ENCODE measurements around the gene BACH2.
"Not testable (repeated sequence)": the region's sequence is repeated elsewhere in the genome, so short reads cannot be mapped to it uniquely, and the experiment has no call there.

The BACH2 gene

DNA sequence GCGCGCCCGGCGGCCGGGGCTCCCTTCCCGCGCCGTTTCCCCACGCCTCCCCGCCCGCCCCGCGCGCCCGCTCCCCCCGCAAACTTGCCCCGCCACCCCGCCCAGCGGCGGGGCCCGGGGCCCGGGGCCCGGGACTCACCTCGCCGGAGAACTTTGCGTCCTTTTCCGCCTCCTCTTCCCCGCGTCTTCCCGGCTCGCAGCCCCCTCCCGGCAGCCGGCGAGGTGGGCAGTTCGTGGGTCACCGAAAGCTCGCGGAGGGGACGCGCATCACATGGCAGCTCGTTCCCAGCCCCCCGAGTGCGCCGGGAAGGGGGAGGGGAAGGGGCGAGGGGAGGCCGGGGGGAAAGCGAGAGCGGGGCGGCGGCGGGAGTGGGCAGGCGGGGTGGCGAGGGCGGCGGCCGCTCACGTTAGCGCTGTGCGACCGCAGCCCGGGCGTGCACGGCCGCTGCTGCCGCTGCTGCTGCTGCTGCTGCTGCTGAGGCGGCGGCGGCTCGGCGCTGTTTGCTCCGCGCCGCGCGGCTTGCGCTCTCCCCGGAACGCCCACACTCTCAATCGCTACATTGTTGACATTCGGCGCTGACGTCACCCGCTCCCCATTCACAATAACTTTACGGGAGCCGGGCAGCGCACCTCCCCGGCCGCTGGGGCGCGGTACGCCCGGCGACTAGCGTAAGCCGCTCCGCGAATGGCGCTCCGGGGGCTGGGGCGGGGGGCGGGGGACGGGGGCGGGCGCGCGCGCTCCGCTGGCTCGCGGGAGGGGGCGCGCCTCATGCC lies at the start of gene BACH2:
Gene BACH2 (minus strand): TSS at position 503 of the 774 bp plus-strand sequence. CDS start 287,999 bp downstream, outside the sequence.
- DNase-seq: no peak

DNA sequence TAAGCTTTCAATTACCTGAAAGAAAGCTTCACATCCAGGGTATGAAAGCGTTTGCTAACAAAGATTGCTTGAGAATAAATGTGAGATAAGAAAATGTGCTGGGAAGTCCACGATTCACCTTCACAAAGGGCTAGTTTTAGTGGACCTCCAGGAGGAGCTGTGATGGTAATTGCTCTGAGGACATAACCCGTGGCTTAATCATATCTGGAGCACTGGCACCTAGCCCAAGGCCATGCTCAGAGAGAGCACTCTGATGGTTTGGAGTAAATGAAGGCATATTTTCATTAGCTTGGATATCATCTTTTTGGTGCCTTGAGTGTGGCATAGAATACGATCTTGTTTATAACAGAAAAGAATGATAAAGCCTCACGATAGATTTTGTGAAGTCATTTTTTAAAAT lies 46.9 kb upstream of the BACH2 start:
- DNase-seq: no peak

DNA sequence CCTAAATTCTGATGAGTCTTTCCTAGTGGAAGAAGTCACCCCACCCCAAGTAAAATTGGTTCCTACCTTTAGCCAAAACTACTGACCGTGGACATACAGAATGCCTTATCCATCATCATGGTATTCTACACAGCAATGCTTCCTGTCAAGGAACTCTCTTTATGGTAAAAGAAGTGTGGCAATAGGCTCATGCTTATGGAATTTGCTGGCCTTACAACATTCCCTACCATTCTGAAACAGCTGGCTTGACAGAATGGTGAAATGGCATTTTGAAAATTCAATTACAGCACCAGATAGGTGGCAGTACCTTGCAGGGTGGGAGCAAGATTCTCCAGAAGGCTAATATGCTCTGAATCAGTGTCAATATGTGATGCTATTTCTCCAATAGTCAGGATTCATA lies 41.8 kb upstream of the BACH2 start:
- no peak for DNase-seq

DNA sequence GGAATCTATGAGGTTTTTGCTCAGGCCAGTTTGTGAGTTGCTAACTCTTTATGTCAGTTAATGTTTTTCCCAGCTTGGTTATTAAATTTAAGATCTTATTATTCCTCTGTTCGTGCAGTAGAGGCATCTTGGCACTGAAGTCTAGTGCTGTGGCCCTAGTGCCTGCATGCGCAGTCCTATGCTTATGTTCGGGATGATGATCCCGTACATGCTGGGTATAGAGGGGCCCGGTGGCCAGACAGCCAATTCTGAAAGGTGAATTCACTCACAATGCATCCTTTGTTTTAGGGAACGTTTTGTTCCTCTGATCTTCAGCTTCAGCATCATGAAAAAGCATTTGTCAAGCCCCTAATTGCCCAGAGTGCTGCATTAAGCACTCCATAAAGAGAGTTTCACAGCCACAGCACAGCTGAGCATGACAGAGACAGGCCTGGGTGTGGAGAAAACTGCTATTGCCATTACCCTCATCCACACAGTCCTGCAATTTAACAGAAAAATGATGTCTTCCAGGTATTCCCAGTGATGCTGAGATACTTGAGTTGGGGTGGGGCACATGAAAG lies 39.8 kb upstream of the BACH2 start:
- DNase-seq: no peak

DNA sequence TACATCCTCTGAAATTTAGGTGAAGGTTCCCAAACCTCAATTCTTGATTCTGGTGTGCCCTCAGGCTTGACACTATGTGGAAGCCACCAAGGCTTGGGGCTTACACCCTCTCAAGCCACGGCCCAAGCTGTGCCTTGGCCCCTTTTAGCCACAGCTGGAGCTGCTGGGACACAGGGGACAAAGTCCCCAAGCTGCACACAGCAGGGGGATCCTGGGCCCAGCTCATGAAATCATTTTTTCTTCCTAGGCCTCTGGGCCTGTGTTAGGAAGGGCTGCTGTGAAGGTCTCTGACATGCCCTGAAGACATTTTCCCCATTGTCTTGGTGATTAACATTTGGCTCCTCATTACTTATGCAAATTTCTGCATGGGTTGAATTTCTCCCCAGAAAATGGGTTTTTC lies 37.3 kb upstream of the BACH2 start:
- DNase-seq: no peak

DNA sequence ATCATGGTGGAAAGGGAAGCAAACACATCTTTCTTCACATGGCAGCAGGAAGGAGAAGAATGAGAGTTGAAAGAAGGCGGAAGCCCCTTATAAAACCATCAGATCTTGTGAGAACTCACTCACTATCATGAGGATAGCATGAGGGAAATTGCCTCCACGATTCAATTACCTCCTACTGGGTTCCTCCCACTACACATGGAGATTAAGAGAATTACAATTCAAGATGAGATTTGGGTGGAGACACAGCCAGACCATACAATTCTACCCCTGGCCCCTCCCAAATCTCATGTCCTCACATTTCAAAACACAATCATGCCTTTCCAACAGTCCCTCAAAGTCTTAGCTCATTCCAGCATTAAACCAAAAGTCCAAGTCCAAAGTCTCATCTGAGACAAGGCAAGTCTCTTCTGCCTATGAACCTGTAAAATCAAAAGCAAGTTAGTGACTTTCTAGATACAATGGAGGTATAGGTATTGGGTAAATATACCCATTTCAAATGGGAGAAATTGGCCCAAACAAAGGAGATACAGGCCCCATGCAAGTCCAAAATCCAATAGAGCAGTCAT lies 36.4 kb upstream of the BACH2 start:
- not testable (repeated sequence) for DNase-seq

DNA sequence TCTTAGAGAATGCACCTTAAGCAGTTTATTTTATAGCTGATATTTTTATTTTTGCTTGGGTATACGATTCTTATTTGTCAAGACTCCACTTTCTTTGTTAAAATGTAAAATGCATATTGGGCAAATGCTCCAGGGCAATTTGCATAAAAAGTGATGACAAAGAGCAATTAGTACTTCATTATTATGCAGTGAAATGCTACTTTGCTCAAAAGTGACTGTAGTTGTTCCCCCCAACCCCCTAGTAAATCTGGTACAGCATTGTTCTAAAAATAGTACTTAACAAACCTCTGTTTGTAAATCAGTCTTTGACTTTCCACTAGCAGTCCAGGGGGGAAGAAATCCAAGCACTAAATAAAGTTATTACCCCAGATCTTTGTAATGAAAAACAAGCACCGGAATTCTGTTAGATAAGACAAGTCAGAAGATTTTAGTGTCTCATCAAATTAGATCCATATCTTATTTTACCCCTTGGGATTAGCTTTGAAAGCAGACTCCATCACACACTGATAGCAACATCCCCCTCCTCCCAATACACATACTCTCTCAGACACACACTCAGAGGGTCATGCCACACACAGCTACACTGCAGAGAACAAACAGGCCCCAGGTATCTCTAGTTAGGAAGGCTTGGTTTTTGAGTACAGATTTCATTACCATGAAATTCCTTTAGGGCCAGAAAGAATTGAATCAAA lies 32.9 kb upstream of the BACH2 start:
- DNase-seq: no peak

DNA sequence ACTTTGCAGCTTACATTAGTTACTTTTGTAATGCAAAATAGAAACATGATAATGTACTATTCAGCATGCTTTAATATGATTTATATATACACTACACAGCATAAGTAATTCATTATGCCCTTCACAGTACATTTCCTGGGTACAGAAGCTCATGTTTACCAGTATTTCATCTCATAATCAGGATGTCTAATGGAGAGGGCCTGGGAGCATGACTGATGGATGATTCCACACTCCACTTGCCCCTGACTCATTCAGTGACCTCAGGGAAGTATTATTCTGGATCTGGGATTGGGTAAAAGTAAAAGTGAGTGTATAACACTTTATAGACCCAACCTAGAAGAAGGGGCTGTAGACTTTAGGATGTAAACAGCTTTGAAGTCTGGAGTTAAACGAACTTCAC lies 31.4 kb upstream of the BACH2 start:
- no peak for DNase-seq

DNA sequence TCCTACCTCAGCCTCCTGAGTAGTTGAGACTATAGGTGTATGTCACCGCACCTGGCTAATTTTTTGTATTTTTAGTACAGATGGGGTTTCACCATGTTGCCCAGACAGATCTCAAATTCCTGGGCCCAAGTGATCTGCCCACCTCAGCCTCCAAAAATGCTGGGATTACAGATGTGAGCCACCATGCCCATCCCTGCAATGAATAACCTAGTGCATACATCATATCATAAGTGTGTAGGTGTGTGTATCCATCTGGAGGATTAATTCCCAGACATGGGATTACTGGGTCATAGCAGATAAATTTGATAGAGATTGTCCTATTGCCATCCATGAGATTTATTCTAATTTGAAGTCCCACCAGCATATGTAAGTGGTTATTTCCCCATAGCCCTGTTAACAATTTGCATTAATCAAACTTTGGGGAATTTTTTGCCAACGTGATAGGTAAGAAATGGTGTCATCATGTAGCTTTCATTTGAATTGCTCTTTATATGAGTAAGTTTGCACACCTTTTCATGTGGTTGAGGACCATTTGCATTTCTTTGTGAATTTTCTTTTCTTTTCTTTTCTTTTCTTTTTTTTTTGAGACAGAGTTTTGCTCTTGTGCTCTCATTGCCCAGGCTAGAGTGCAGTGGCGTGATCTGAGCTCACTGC lies 29.9 kb upstream of the BACH2 start:
- no peak for DNase-seq

DNA sequence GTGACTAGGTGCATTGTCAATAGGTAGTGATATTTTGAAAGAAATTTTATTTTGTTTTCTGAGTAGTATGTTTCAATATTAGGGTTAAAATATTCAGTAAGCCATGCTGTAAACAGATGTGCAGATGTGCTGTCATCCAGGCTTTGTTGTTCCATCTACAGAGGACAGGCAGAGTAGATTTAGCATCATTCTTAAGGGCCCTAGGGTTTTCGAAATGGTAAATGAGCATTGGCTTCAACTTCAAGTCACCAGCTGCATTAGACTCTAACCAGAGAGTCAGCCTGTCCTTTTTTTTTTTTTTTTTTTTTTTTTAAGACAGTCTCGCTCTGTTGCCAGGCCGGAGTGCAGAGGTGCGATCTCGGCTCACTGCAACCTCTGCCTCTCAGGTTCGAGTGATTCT lies 27.1 kb upstream of the BACH2 start:
- no peak for DNase-seq

DNA sequence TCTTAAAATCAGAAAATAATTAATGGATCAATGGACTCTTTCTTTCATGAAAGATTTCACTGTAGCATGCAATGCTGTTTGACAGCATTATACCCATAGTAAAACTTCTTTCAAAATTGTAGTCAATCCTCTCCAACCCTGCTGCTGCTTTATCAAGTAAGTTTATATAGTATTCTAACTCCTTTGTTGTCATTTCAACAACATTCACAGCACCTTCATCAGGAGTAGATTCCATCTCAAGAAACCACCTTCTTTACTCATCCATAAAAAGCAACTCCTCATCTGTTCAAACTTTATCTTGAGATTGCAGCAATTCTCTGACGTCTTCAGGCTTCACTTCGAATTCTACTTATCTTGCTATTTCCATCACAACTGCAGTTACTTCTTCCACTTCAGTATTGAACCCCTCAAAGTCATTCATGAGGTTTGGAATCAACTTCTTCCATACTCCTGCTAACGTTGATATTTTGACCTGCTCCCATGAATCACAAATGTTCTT lies 26.4 kb upstream of the BACH2 start:
- no peak for DNase-seq

DNA sequence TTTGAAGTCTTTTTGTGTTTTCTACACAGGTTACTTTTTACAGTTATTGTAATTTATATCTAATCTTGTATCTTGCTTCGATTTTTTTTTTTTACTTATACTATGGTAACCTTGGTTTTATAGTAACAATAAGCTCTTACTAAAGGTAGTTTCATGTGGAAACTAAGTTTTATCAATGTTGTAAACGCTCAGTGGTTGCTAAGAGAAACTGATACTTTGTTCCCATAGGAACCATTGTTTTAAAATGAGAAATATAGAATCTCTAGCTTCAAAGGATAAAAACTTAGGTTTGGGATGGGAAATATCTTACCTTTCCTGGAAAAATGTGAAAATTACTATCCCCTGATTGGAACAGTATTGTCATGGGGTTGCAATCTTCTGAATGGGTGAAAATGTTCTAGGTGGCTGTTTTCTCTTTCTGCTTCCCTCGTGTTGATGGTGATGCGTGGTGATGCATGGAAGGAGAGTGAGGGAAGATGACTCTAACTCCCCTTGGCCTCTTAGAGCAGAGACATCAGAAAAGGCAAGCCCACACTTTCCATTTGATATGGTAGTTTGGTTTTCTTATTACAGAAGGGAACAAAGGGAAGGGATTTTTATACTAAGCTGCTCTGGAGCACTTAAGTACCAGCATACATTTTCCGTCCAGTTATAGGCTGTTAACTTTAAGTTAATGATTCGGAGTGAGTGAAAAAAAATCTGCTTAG lies 23.5 kb upstream of the BACH2 start:
- DNase-seq: no peak

DNA sequence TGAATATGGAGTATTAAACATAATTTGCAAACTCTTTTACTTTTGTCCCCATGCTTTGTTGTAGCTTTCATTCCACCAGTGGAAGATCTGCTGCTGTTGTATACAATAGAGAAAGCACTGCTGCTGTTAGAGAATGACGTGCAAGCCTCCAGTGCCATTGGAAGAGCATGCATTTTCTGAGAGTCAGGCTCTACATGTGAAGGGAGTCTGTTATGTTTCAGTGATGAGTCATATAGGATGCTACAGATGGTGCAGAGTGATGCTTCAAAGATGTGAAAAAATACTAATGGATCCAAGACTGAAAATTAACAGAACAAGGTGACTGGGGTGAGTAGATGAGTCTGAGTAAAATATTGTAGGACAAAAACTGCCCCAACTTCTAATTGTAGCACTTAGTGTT lies 22.4 kb upstream of the BACH2 start:
- no peak for DNase-seq

DNA sequence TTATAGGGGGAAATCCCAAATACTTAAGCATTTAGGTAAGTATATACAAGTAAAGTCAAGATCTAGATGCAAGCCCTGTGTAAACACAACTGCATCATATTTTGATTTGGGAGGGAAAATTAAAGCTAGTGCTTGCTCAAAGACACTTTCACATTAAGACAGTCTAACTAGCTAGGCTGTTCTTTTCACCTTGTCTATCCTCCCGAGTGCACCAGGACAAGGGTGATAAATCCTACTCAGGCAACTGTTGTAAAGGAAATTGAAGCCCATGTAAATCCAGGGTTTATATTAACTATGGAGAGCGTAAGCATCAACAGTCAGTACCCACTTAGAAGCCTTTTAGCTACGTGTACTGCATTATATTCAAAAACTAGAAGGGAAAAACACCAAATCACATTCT lies 19.3 kb upstream of the BACH2 start:
- no peak for DNase-seq

DNA sequence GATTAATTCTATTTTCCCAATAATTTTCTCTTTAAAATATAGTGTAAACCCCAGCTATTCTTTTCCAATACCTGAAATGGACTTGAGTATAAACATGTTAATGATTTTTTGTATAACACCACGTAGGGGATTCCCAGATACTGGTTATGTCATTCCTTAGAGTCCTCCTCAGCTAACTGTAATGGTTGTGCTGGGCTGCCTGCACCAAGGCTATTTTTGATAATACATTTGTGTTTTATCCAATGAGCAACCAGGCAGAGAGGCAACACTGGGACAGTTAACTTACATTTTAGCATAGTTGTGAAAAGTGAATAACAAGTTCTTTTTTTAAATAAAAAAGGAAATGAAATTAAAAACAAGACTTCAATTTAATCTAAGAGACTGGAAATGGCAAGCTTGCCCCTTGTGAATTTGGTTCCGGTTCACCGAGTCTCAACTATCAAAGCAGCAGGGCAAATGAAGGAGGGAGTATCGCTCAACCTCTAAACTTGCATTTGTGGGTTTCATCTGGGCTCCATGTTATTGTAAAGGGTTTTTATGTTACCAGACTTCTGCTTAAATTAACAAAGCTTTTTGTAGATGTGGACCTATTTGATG lies 18.8 kb upstream of the BACH2 start:
- DNase-seq: no peak

DNA sequence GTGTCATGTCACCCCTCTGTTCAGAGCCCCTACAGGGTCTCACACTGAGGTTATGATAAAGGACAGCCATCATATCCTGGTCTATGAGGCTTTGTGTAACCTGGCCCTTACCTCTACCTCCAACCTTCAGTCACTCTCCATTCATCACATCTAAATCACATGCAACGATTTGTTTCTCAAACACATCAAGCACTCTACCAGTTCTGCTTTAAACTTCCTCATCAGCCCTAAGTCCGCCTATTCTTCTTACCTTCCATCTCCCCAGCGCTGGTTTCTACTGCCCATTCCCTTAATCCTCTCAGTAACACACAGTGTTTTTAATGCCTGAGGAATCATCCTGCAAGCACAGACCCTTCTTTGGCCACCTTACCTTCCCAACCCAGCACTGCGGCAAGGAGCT lies 17.9 kb upstream of the BACH2 start:
- DNase-seq: no peak

DNA sequence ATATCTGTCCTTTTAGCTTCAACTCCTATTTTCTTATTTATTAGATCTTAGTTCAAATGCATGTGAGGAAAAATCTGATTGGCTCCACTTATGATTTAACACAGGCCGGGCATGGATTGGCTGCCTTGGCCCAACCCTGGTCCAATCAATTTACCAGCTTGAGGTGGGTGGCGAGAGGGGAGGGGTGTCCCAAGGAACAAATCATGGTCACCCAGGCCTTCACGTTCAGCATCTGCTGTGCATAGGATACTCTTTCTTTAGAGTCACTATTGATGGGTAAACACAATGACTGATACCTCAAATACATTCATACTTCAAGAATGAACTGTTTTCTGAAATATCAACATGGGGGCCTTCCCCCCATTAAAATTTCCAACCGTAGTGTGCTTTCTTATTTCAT lies 14.9 kb upstream of the BACH2 start:
- DNase-seq: no peak

DNA sequence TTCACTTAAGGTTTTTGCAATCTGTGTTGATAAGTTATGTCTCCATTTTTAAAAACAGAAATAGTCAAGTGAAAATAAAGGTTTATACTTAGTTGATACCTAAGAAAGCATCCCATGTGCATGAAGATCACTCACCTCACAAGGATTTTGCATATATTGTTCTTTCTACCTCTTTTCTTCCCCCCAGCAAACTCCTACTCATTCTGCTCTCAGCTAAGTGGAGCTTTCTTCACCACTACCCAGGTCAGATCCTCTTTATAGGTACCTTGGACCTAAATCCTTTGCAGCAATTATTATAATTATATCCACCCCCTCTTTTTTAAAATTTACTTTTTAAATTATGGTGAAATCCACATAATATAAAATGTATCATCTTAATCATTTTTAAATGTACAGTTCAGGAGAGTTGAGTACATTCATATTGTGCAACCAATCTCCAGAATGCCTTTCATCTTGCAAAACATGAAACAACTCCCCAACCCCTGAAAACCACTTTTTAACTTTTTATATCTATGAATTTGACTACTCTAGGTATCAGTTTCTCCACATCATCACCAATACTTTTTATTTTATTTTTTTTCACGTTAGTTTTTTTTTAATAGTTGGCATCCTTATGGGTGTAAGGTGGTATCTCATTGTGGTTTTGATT lies 9.3 kb upstream of the BACH2 start:
- DNase-seq: no peak

DNA sequence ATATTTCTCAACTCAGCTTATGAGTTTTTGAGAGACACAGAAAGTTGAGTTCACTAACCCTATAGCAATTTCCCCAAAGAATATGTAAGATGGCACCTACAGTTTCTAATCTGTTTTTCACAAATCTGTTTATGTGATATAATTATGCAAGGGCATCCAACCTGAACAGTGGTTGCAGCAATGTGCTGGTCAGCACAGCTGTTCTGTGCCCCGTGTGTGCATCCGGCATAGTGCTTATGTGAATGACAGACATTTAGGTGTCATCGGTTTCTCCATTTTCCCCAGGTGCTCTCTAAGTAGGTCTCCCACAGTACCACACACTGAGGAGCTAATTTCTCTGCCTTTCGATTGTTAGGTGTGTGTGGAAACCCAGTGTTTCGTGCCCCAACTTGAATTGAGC lies 7.7 kb upstream of the BACH2 start:
- no peak for DNase-seq

DNA sequence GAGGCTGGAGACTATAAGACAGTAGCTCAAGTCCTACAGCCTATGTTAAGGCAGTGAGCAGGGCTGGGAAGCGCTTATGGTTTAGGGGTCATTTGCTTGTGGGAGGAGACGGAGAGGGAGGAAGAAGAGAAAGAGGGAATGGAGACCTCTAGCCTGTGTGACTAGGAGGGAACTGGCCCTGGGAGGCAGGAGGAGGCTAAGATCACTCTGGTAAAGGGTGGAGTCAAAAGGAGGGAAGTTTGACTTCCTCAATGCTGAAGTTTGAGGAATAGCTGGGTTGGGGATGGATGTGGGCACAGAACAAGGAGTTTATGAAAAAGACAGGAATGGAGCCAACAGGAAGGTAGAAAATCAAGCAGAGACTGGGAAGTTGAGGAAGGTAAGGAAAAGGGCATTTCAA lies 6.4 kb upstream of the BACH2 start:
- no peak for DNase-seq

DNA sequence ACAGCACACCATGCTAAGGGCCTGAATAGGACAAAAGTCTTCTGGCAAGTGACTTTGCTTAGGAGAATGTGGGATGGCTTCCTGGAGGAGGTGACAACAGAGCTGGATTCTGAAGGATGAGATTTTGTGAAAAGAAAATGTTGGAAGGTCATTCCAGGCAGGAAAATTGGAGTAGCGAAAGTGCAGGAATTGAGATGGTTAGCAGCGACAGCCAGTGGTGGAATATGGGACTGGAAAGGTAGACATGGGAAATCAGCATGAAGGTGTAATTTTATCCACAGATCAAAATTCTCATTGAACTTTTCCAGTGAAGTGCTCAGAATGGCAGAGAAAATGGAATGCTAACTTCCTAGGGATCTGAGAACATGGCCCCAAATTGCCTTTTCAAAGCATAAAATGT lies 5.7 kb upstream of the BACH2 start:
- no peak for DNase-seq

DNA sequence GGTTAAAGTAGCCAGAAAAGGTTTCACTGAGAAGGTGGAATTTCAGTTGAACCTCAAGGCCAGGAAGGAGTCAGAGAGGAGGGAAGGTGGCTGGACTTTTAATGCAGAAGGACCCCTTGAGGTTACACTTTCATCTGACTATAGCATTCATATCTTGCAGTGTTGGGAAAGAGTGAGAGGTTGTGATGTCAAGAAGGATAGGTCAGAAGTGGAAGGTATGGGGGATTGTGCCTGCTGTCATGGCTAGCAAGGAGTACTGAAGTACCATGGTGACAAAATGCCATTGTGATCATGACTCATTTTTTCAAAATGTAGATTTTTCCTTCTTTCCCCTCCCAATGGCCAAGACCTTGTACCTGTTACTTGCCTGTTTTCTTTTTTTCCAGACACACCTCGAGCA lies 5.2 kb upstream of the BACH2 start:
- DNase-seq: no peak
